Bone marrow (tissue), 2 donors: Measurements from ENCODE around the gene SLC40A1.
"Not testable (repeated sequence)": the region's sequence is repeated elsewhere in the genome, so short reads cannot be mapped to it uniquely, and the experiment has no call there.

ENCODE experiments used
- DNase-seq, 2 donors: peaks; one replicate each; lab custom pipeline; 2025; lab: John Stamatoyannopoulos, UW

Gene SLC40A1, protein sequence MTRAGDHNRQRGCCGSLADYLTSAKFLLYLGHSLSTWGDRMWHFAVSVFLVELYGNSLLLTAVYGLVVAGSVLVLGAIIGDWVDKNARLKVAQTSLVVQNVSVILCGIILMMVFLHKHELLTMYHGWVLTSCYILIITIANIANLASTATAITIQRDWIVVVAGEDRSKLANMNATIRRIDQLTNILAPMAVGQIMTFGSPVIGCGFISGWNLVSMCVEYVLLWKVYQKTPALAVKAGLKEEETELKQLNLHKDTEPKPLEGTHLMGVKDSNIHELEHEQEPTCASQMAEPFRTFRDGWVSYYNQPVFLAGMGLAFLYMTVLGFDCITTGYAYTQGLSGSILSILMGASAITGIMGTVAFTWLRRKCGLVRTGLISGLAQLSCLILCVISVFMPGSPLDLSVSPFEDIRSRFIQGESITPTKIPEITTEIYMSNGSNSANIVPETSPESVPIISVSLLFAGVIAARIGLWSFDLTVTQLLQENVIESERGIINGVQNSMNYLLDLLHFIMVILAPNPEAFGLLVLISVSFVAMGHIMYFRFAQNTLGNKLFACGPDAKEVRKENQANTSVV

DNA sequence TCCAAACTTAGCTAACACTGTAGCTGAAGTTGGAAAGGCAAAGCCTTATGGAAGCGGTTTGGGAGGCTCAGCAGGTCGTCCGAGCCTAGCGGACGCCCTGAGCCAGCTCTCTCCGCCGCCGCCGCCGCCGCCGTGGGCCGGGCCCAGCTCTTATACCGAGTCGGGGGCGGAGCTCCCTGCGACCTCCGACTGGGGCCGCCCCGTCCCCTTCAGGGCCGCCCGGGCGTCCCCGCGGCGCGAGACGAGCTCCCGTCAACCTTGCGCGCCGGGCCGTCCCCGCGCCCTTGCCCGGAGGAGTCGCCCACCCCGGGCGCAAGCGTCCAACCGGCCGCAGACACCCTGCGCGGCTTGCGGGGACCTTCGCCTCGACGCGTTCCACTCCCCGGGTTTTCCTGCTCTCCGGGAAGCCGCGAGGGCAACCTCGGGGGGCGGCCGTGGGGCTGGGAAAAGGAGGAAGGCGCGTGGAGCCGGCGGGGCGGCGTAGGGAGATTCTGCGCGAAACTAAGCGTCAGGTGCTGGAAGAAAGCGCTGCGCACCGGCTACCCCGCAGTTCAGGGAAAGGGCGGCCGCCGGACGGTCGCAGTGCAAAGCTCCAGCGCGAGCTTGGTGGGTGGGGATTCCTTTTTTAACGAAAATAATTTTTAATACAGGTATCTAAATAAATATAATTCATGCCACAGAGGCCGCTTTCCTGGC is at the start of gene SLC40A1:
Gene SLC40A1 (minus strand): TSS at position 129 of the 696 bp plus-strand sequence. CDS start 326 bp downstream, outside the sequence.
- peak; percentile 35 to 36 for DNase-seq

DNA sequence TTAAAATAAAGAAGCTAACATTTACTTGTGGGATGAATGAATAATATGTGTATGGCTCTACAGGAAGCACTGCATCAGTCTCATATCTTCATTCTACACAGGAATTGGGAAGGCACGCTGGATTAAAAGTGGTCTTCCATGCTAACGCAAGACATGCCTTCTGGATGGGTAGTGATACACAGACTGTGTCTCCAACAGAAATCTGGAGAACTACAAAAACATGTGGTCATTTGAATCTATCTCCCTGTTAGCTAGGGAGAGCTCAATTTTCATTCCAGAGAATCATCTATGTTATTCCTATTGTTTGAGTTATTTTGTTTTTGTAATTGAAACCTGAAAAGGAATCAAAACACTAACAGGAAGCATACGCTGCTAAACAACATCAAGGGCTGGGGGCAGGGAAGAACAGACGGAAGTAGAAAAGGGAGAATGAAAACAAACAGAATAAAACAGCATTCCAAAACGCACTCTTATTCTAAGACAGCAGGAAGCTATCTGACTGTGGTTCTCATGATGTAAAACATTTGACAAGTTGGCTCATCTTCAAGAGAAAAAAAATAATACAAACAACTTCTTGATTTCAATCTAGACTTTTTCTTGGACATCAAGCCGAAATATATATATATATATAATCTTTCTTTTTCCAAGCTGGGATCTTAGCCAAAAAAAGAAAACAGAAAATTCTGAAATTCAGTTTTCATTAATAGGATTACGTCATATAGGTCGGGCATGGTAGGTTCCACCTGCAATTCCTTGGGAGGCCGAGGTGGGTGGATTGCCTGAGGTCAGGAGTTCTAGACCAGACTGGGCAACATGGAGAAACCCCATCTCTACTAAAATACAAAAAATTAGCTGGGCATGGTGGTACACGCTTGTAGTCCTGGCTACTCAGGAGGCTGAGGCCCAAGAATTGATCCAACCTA is 49.2 kb upstream of the SLC40A1 start:
- no peak for DNase-seq

DNA sequence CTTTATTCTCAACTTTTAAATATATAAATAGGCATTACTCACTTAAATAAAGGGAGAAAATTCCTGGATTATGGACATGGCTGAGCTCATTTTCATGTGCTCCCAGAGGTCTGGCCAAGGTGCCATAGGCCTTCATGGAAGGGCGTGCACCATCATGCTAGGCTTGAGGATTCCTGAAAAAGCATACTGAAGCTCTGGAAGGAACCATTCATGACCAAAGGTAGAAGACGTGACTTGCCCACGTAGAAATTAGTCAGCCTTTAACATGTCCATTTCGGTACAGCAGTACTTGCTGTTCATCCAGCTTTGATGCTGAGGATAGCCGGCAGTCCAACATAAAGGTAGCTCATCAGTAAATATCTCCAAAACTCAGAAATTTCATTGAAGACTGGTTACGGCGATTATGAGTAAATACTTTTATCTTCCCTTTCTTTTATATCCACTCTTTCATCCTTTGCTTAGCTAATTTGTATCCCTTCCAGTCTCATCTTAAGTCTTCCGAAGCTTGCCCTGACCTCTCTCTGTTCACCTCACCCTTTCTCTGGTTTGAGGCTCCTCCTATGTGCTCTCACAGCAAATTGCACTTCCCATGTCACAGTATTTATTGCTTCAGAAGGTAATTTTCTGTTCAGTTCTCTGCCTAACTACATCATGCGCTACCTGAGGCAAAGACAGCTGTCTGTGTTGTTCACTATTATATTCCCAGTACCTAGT is 48.4 kb upstream of the SLC40A1 start:
- DNase-seq = no peak

DNA sequence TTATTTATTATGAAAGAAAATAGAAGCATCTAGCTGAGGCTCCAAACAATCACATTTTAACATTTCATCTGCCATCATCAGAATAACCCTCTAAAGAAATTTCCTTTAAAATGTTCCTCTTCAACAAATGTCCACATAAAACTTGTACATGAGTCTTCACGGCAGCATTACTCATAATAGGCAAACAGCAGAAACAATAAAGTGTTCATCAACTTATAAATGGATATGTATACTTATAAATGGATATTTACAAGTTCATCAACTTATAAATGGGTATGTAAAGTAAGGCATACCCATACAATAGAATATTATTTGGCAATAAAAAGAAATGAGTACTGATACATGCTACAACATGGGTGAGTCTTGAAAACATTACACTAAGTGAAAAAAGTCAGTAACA is 47.2 kb upstream of the SLC40A1 start:
- no peak for DNase-seq

DNA sequence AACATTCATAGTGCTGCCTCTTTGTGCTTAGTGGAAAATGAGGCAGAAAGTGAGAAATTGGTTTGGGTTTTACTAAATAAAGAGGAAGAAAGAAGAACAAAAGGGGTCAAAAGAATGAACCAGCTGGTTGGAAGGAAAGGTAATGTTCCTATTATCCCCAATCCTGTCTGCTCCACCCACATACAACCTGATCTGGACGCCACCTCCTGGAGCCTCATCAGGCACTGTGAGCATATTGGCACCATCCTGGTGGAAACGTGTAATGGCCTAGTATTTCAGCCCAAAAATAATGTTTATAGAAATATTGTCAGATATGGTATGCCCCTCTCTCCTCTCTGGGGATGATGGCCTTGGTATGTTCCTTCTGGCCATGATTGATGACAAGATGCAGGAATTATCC is 45.0 kb upstream of the SLC40A1 start:
- no peak for DNase-seq

DNA sequence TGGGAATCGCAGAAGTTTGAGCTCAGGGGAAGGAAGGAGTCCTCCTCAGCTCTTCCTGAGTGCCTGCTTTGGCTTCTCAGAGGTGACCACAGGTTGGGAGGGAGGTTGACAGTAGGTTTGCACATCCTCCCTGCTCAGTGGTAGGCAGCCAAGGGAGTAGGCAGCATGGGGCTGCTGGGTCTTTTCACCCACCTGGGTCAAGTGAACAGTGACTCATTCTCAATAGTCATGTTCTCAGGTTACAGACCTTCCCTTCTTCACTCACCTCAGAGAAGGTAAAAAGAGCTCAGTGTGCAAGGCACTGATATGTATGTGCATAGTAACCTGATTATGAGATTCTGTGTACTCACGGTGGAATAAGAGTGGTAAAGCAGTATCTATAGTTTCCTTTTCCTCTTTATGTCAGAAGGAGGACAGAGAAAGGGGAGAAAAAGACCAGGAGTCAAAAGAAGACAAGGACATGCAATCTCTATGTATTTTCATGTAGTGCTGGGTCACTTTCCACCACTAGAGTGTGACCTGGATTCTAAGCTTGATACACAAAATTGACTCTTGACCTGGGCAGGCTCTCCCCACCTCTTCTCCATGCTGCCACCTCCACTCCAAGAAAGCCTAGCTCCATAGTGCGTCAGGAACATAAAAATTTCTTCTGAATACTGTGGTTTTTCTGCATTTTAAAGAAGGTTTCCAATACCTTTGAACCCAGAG is 44.2 kb upstream of the SLC40A1 start:
- DNase-seq = no peak

DNA sequence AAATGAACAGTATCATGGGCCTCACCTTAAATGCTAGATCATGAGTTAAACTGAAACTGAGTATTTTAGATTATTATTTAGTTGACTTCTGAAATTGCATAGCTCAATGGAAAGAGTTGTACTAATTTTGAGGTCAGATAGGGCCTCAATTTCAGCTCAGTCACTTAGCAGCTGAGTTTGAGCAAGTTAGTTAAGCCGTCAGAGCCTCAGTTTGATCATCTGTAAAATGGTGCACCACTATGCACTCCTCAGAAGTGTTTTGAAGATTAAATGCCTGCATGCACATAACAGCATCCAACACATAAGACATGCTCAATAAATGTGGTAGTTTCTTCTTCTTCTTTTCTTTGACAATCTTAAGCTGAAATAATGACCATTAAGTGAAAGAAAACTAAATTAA is 42.5 kb upstream of the SLC40A1 start:
- DNase-seq = no peak

DNA sequence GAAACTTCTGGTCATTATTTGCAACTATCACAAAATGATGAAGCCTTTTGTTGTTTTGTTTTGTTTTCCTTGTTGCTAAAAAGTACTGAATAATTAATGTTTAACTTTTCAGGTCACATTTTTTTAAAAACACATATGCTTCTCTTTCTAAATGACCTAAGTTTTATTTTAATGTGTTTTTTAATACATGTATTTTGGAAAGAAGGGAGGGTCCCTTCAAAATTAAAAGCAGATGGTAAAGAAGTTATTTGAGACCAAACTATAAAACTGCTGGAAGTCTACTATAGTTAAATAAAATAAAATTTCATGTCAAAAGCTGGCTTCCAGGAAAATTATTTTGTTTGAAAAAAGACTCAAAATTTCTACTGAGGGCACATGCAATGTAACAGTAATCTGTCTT is 41.2 kb upstream of the SLC40A1 start:
- no peak for DNase-seq

DNA sequence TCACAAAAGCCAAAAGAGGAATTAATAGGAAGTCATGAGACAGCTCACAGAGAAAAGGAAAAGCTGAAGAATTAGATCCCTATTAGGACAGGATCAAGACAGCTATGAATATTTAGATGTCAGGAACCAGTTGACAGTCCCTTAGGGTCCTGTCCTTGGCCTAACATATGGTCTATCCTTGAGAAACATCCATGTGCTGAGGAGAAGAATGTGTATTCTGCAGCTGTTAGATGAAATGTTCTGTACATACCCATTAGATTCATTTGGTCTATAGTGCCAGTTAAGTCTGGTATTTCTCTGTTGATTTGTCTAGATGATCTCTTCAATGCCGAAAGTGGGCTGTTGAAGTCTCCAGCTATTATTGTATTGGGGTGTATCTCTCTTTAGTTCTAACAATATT is 37.6 kb upstream of the SLC40A1 start:
- no peak for DNase-seq

DNA sequence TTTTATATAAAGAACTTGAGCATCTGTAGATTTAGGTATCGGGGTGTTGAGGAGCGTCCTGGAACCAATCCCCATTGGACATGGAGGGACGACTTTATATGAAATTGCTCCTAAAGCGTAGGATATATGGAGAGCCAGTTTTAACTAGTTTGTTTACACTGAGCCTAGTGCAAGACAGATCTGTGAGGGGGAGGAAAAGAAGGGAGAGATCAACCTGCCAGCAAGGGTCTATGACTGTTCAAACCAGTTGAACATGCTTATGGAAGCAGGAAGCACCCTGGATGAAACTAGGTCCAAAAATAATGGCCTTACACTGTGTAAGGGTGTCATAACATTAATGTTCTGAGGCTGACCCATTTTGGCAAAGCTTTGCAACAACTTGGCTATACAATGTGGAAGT is 34.0 kb upstream of the SLC40A1 start:
- no peak for DNase-seq

DNA sequence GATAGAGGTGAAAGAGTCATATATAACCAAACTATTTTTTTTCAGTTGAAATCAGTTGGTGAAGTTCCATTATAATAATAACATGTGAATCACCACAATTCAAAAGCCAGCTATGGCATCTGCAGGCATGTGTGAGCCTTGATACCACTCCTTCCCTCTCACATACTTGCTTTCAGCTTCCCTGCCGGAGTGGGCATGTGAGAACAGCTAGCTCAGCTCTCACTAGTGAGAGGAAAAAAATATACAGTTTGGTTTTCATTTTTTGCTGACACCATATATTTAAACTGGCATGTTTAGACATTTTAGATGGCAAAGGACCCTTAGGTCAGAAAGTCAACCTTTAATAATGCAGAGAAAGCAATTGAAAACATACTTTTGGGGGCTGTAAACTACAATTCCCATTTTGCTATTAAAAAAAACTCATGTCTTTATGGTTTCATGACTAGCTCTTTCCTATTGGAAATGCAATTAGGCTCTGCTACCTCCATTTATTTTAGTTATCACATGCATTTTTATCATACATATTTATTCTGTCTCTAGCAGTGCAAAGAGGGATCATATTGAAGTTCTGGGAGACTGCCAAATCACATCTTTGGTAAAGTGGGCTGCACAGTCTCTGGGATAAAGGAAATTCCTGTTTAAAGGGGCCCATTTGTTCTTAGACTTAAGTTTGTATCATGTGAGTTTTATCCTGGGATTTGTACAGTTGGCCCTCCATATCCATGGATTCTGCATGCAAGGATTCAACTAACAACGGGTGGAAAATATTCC is 33.2 kb upstream of the SLC40A1 start:
- no peak for DNase-seq

DNA sequence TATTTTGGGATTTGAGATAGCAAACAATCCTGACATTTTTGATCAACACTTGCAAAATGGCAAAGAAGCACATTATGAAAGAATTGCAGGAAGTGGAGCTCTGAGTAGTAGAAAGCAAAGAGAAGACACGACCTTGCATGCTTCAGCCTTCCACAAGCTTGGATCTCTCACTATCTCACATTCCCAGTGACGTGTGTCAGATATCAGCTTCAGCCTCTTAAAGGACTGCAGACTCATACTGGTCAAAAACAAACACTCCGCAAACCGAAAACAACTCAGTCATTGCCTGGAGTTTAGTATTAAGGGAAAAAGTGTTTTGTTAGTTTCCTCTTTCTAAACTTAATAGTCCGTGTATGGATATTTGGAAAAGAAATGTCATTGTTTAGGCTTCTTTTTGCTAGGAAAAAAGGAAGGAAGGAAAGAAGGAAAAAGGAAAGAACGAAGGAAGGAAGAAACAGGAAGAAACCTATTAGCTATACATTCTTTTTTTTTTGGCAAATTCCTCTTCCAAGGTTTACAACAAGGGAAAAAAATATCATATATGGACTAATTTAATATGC is 32.6 kb upstream of the SLC40A1 start:
- DNase-seq = no peak

DNA sequence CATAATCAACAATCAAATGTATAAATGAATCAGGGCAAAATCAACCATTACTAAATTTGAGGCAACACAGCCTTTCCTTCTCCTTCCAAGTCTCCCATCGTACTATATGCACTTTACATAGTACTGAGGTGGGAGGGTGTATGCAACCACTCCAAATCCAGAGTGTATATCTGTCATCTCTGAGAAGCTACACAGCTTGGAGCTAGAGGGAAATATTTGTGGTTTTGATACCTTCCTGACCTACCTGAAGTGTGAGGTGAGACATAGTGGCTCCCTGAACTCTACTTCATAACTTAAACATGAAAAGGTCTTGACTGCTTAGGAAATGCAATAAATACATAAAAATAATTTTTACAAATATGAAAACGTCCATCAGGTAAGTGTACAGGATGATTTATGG is 30.1 kb upstream of the SLC40A1 start:
- no peak for DNase-seq

DNA sequence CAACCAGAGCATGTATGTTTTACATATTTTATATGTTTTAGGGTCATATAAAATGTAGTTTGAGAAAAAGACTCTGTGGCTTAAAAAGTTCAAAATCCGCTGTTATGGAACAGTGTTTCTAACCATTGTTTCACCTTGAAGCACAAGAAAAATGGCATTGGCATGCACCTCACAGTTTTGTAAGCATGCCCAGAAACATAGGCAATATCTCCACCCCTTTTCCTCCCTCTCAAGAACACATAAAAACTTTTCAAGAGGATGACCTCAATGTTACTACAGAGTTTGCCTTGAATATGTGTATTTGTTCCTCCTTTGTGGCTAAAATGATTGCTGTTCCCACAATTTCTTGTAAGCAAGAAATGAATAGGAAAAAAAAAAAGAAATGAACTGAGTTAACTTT is 29.3 kb upstream of the SLC40A1 start:
- DNase-seq = no peak

DNA sequence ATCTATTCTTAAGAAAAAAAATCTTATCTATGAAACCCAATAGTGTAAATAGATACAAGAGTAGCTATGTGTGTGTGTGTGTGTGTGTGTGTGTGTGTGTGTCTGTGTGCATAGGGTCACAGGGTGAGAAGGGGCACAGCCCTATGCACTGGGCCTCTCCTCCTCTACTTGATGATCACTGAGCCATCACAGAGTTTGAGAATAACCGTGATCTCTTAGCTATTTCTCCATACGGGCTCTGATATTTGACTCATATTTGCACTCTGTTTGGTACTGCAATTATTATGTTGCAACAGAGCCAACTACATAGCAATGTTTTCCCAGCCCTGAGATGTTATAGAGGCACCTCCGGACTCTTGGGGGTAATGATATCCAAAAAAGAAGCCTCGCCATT is 28.8 kb upstream of the SLC40A1 start:
- no peak for DNase-seq

DNA sequence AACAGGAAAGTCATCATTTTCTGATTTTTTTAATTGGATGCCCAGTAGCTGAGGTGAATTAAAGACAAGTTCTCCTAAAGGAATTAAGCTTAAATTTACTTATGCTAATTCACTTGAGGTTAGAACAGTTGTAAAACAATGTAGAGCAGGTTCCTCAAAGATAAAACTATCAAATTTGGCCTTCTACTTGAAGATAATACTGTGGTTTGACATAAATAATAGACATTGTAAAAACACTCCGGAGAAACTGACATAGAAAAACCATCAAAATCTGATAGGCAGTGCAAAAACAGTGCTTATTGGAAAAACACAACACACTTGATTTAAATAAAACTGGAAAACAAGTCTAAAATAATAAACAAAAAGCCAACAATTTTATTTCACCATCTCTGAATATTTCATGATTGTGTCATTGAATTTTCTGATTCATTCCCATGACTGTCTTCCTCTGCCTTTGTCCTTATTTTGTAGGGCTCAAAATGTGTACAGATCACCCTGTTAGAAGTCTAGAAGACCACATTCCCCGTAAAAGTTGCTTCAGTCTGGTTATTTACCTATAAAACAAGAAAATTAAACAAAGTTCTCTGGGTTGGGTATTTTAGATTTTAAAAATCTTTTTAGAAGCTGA is 28.3 kb upstream of the SLC40A1 start:
- DNase-seq = no peak

DNA sequence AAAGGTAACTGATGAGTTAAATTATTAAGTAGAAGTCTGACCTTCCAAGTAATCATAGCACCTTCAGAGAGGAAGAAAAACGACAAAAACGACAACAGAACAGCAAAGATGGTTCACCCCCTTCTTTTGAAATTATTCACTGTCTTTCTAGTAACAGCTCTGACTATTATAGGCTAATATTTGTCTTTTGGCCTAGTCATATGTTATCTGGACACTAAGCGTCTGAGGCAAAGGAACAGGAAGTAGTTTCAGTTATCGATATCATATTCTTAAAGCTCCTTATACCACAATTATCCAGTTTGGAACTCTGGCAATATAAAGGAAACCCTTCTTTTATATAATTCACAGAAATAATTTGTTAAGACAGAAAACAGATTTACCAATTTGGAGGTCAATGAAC is 27.6 kb upstream of the SLC40A1 start:
- no peak for DNase-seq

DNA sequence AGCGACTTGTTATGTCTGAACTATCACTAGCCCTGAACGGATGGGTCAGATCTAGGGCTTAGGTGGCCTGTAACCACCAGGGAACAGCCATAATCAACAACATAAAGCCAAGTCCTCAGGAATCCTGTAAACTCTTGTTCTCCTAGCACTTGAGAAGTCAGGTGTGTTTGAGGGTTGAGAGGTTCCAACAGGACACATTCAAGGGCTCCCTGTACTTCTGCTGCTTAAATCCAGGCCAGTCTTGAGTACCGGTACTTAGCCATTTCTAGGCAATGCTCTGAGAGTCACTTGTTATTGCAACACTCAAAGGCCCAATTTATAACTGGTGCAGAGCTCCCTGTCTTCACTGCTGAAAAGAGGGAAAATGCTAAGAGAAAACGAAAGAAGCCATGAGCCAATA is 21.6 kb upstream of the SLC40A1 start:
- DNase-seq = no peak

DNA sequence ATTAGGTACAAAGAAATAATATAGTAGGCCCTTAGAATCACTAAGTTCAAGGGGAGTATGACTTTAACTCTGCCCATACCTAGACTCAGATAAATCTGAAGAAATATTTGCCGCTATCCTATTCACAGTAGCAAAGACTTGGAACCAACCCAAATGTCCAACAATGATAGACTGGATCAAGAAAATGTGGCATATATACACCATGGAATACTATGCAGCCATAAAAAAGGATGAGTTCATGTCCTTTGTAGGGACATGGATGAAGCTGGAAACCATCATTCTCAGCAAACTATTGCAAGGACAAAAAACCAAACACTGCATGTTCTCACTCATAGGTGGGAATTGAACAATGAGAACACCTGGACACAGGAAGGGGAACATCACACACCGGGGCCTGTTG is 21.1 kb upstream of the SLC40A1 start:
- not testable (repeated sequence) for DNase-seq
